Right kidney (tissue), 1 donor: ENCODE results near the gene AKT2.

Experiments used
- DNase-seq: peaks from one replicate; pipeline ENCODE4 v3.0.0-alpha.2; 2016

AKT2 gene

GRCh38 chr19:40302224-40303011 is 17.3 kb upstream of the AKT2 start:
- no peak for DNase-seq

- DNase-seq = no peak
Observed at GRCh38 chr19:40300668-40301067, 15.5 kb upstream of the AKT2 start.

- DNase-seq = no peak
Observed at GRCh38 chr19:40298026-40298425, 12.9 kb upstream of the AKT2 start.

GRCh38 chr19:40294560-40294959 is 9.4 kb upstream of the AKT2 start:
- no peak for DNase-seq

- no peak for DNase-seq
Observed at GRCh38 chr19:40286971-40287421, 1.9 kb upstream of the AKT2 start.

GRCh38 chr19:40286235-40286970 is 1.3 kb upstream of the AKT2 start:
- DNase-seq = no peak

- DNase-seq = peak; percentile 81
Observed at GRCh38 chr19:40285353-40286234, 449 bp upstream of the AKT2 start.

GRCh38 chr19:40284251-40284500 is 969 bp downstream of the AKT2 start:
- peak; percentile 41 for DNase-seq

GRCh38 chr19:40283414-40284250 is 1.5 kb downstream of the AKT2 start:
- DNase-seq = no peak

GRCh38 chr19:40282920-40283319 is 2.2 kb downstream of the AKT2 start:
- DNase-seq = no peak

GRCh38 chr19:40282209-40282580 is 3.0 kb downstream of the AKT2 start:
- DNase-seq = no peak

- no peak for DNase-seq
Observed at GRCh38 chr19:40281381-40282208, 3.5 kb downstream of the AKT2 start.

- DNase-seq = no peak
Observed at GRCh38 chr19:40280608-40281221, 4.4 kb downstream of the AKT2 start.

GRCh38 chr19:40279761-40280607 is 5.2 kb downstream of the AKT2 start:
- no peak for DNase-seq

- peak; percentile 64 for DNase-seq
Observed at GRCh38 chr19:40279120-40279551, 6.0 kb downstream of the AKT2 start.

- no peak for DNase-seq
Observed at GRCh38 chr19:40278361-40279035, 6.6 kb downstream of the AKT2 start.

- no peak for DNase-seq
Observed at GRCh38 chr19:40277356-40278059, 7.6 kb downstream of the AKT2 start.
